HepG2 (cell line): ENCODE data around the gene FGFR3. TPM values are rescaled to one million over a fixed set of nuclear protein-coding genes. Genes with fewer than 3 reads are reported as not detected.

Experiments
- ARID4A ChIP-seq: sonication (generic); formaldehyde crosslinking; IDR thresholded peaks from 2 replicates; pipeline ENCODE4 v1.5.0; 2020; ENCODE audit warnings: mild to moderate bottlenecking, missing genetic modification reagents, borderline replicate concordance
- BCL6 ChIP-seq: IDR thresholded peaks from 2 replicates; pipeline ENCODE4 v1.6.1; 2016; ENCODE audit warnings: missing genetic modification reagents, missing compliant biosample characterization
- GATAD2A ChIP-seq: IDR thresholded peaks from 2 replicates; pipeline ENCODE4 v1.6.1; 2016
- JUN ChIP-seq: sonication (generic); formaldehyde crosslinking; IDR thresholded peaks from 2 replicates; pipeline ENCODE4 v1.4.0; 2020; ENCODE audit warnings: mild to moderate bottlenecking, missing genetic modification reagents
- MAZ ChIP-seq, 2 experiments: sonication (generic) in 1 of 2; formaldehyde crosslinking in 1 of 2; IDR thresholded peaks; 2 replicates each; pipeline versions ENCODE4 v1.5.0 to v1.6.1; 2012 to 2020; ENCODE audit warnings: low read depth in 2 of 2, mild to moderate bottlenecking in 2 of 2, borderline replicate concordance in 1 of 2, improper control_type of control experiment in 1 of 2, low read length in 1 of 2, missing genetic modification reagents in 1 of 2, moderate library complexity in 1 of 2
- PHF8 ChIP-seq: sonication (generic); formaldehyde crosslinking; IDR thresholded peaks from 2 replicates; pipeline ENCODE4 v1.5.0; 2020; ENCODE audit warnings: missing genetic modification reagents
- RNF219 ChIP-seq: sonication (generic); formaldehyde crosslinking; IDR thresholded peaks from 2 replicates; pipeline ENCODE4 v1.5.0; 2020; ENCODE audit warnings: mild to moderate bottlenecking, missing genetic modification reagents
- SP1 ChIP-seq, 2 experiments: fragments of 450-650 bp in 1 of 2; sonication (generic) in 1 of 2; formaldehyde crosslinking in 1 of 2; IDR thresholded peaks; 2 replicates each; pipeline versions ENCODE4 v1.4.0 to v1.6.1; 2016 to 2020; ENCODE audit warnings: missing genetic modification reagents in 1 of 2
- SPEN ChIP-seq: sonication (generic); formaldehyde crosslinking; IDR thresholded peaks from 2 replicates; pipeline ENCODE4 v1.5.1; 2020; ENCODE audit warnings: low read depth, mild to moderate bottlenecking, missing genetic modification reagents
- ZNF280D ChIP-seq: sonication (generic); formaldehyde crosslinking; IDR thresholded peaks from 2 replicates; pipeline ENCODE4 v1.5.1; 2020; ENCODE audit warnings: mild to moderate bottlenecking, missing genetic modification reagents
- ZNF383 ChIP-seq: sonication (generic); formaldehyde crosslinking; IDR thresholded peaks from 2 replicates; pipeline ENCODE4 v1.4.0; 2020; ENCODE audit warnings: missing genetic modification reagents, mild to moderate bottlenecking, borderline replicate concordance
- polyA plus RNA-seq, 8 experiments: library from polyadenylated mRNA; depleted of rRNA in 3 of 8; stranded (reverse) in 7 of 8; unstranded in 1 of 8; fragments of >200 nt; fragmentation: Illumina TruSeq in 4 of 8; extraction: Trizol in 4 of 8; gene quantifications; 2 replicates each; pipeline versions ENCODE4 v1.2.1 to v1.2.3, GENCODE V29; 2011 to 2016; ENCODE audit warnings: low read depth in 4 of 8, missing spikeins in 1 of 8, mixed read lengths in 1 of 8; ENCODE audit not compliant: insufficient read depth in 1 of 8
- total RNA-seq, 5 experiments: library from RNA; depleted of rRNA; stranded (reverse); fragments of >200 nt; fragmentation: Illumina TruSeq; extraction: Trizol; gene quantifications; 2 replicates each; pipeline ENCODE4 v1.2.3, GENCODE V29; 2016; ENCODE audit warnings: low read depth in 1 of 5
- TF ChIP-seq, protein P1 (sequence below): IDR thresholded peaks from 2 replicates; pipeline ENCODE4 v1.6.1; 2018; ENCODE audit warnings: missing genetic modification reagents
- TF ChIP-seq, protein P2 (sequence below): sonication (generic); formaldehyde crosslinking; IDR thresholded peaks from 2 replicates; pipeline ENCODE4 v1.4.0; 2020; ENCODE audit warnings: missing genetic modification reagents

Gene FGFR3
- total and polyA plus RNA-seq, 2 of the 13 experiments (the other 11 are each of a cell fraction or from before 2014, with no cell fraction given): 103 to 109 TPM

- TF ChIP-seq RNF219 (no peak), GATAD2A (peak; percentile 57; the same call in 1 of the 2 replicates), BCL6 (CRISPR knock-in tag) (0 out of 2 replicates have a peak, but pooled peaks have one; percentile 6), MAZ (IDR thresholded peaks at IDR 0.05; ENCODE audit: borderline replicate concordance, low read depth, low read length) (peak; percentile 24; the same call in 1 of the 2 replicates), MAZ (CRISPR knock-in tag; IDR thresholded peaks at IDR 0.05; ENCODE audit: low read depth) (peak; percentile 62), ARID4A (CRISPR knock-in tag) (peak; percentile 60; the same call in 1 of the 2 replicates), SP1 (IDR thresholded peaks at IDR 0.05) (no peak), SP1 (CRISPR knock-in tag; IDR thresholded peaks at IDR 0.05) (no peak), SPEN (CRISPR knock-in tag) (0 out of 2 replicates have a peak, but pooled peaks have one; percentile 46), PHF8 (CRISPR knock-in tag) (0 out of 2 replicates have a peak, but pooled peaks have one; percentile 2), ZNF280D (CRISPR knock-in tag) (peak; percentile 46; the same call in 1 of the 2 replicates), JUN (CRISPR knock-in tag) (no peak), ZNF383 (CRISPR knock-in tag) (no peak)
- TF ChIP-seq, protein P1, sequence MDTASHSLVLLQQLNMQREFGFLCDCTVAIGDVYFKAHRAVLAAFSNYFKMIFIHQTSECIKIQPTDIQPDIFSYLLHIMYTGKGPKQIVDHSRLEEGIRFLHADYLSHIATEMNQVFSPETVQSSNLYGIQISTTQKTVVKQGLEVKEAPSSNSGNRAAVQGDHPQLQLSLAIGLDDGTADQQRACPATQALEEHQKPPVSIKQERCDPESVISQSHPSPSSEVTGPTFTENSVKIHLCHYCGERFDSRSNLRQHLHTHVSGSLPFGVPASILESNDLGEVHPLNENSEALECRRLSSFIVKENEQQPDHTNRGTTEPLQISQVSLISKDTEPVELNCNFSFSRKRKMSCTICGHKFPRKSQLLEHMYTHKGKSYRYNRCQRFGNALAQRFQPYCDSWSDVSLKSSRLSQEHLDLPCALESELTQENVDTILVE (CRISPR knock-in tag): no peak
- TF ChIP-seq, protein P2, sequence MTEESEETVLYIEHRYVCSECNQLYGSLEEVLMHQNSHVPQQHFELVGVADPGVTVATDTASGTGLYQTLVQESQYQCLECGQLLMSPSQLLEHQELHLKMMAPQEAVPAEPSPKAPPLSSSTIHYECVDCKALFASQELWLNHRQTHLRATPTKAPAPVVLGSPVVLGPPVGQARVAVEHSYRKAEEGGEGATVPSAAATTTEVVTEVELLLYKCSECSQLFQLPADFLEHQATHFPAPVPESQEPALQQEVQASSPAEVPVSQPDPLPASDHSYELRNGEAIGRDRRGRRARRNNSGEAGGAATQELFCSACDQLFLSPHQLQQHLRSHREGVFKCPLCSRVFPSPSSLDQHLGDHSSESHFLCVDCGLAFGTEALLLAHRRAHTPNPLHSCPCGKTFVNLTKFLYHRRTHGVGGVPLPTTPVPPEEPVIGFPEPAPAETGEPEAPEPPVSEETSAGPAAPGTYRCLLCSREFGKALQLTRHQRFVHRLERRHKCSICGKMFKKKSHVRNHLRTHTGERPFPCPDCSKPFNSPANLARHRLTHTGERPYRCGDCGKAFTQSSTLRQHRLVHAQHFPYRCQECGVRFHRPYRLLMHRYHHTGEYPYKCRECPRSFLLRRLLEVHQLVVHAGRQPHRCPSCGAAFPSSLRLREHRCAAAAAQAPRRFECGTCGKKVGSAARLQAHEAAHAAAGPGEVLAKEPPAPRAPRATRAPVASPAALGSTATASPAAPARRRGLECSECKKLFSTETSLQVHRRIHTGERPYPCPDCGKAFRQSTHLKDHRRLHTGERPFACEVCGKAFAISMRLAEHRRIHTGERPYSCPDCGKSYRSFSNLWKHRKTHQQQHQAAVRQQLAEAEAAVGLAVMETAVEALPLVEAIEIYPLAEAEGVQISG (CRISPR knock-in tag): peak; percentile 55
Measured at GRCh38 chr4:1797861-1798579, 4.9 kb downstream of the FGFR3 start (continued).
